CD14-positive monocyte (primary cell): Measurements from ENCODE around the gene RASSF4. TPM values are rescaled to one million over a fixed set of nuclear protein-coding genes. Genes with fewer than 3 reads are reported as not detected.

Source experiments
- DNase-seq, 3 donors: peaks; one replicate each; pipeline ENCODE4 v3.0.0-alpha.2; 2011 to 2022
- H2AFZ ChIP-seq: 2 replicates; pipeline ENCODE4 v1.6.0; 2012; ENCODE audit warnings: mild to moderate bottlenecking, low read depth, low read length, inconsistent platforms; ENCODE audit not compliant: insufficient read depth, poor library complexity, severe bottlenecking
- H3K27ac ChIP-seq, 2 donors: 1 replicate in 1 of 2; 2 replicates in 1 of 2; pipeline ENCODE4 v1.5.1; 2012 to 2013; ENCODE audit warnings: low read length in 2 of 2, control low read depth in 1 of 2, inconsistent platforms in 1 of 2, low read depth in 1 of 2, mild to moderate bottlenecking in 1 of 2
- H3K27me3 ChIP-seq, 2 donors: one replicate each; pipeline versions ENCODE4 v1.6.0 to v1.6.1; 2011 to 2013; ENCODE audit warnings: low read length in 2 of 2; ENCODE audit not compliant: control insufficient read depth in 2 of 2, insufficient read depth in 2 of 2
- H3K36me3 ChIP-seq, 2 donors: replicated peaks in 1 of 2; 1 replicate in 1 of 2; 2 replicates in 1 of 2; pipeline versions ENCODE4 v1.5.1 to v1.6.1; 2012 to 2013; ENCODE audit warnings: low read length in 2 of 2, control low read depth in 1 of 2, inconsistent platforms in 1 of 2, mild to moderate bottlenecking in 1 of 2; ENCODE audit not compliant: insufficient read depth in 2 of 2, control insufficient read depth in 1 of 2
- H3K4me1 ChIP-seq, 2 donors: 1 replicate in 1 of 2; 2 replicates in 1 of 2; pipeline versions ENCODE4 v1.5.1 to v1.6.1; 2012 to 2013; ENCODE audit warnings: low read length in 2 of 2, control low read depth in 1 of 2, inconsistent platforms in 1 of 2, mild to moderate bottlenecking in 1 of 2, moderate library complexity in 1 of 2; ENCODE audit not compliant: insufficient read depth in 2 of 2, control insufficient read depth in 1 of 2
- H3K4me2 ChIP-seq: replicated peaks from 2 replicates; pipeline ENCODE3; 2012; ENCODE audit warnings: low read length, moderate library complexity, mild to moderate bottlenecking; ENCODE audit not compliant: poor library complexity, severe bottlenecking; ENCODE audit errors: extremely low read depth
- H3K4me3 ChIP-seq, 3 experiments: fragments of 200-600 bp in 1 of 3; sonication (generic) in 1 of 3; replicated peaks in 1 of 3; 1 replicate in 2 of 3; 2 replicates in 1 of 3; pipeline ENCODE4 v1.5.1; 2011 to 2013; ENCODE audit warnings: low read length in 3 of 3, mild to moderate bottlenecking in 3 of 3, control low read depth in 2 of 3, low read depth in 2 of 3, inconsistent platforms in 1 of 3, moderate library complexity in 1 of 3
- H3K79me2 ChIP-seq: 2 replicates; pipeline ENCODE4 v1.6.0; 2012; ENCODE audit warnings: mild to moderate bottlenecking, control low read depth, inconsistent platforms, low read length, moderate library complexity; ENCODE audit not compliant: insufficient read depth
- H3K9ac ChIP-seq: 2 replicates; pipeline ENCODE4 v1.6.0; 2017; ENCODE audit warnings: low read length, mild to moderate bottlenecking; ENCODE audit not compliant: insufficient read depth, poor library complexity, severe bottlenecking
- H3K9me3 ChIP-seq, 2 donors: replicated peaks in 1 of 2; 1 replicate in 1 of 2; 2 replicates in 1 of 2; pipeline versions ENCODE4 v1.5.1 to v1.6.1; 2012 to 2013; ENCODE audit warnings: low read length in 2 of 2, control low read depth in 1 of 2; ENCODE audit not compliant: control insufficient read depth in 1 of 2, insufficient read depth in 1 of 2
- H4K20me1 ChIP-seq: 2 replicates; pipeline ENCODE4 v1.6.0; 2012; ENCODE audit warnings: mild to moderate bottlenecking, low read length, control low read depth, moderate library complexity; ENCODE audit not compliant: insufficient read depth
- H3K27ac Mint-ChIP-seq, 7 donors: one replicate each; pipeline ENCODE4 v1.8.0; 2020; ENCODE audit warnings: mild to moderate bottlenecking in 7 of 7, mixed read lengths in 7 of 7, moderate library complexity in 6 of 7, inconsistent platforms in 2 of 7
- H3K27me3 Mint-ChIP-seq, 3 donors: one replicate each; pipeline ENCODE4 v1.8.0; 2021 to 2022; ENCODE audit warnings: low read depth in 3 of 3, mild to moderate bottlenecking in 3 of 3, mixed read lengths in 3 of 3, moderate library complexity in 3 of 3, inconsistent platforms in 1 of 3
- H3K36me3 Mint-ChIP-seq, 2 donors: one replicate each; pipeline ENCODE4 v1.8.0; 2020; ENCODE audit warnings: mixed read lengths in 2 of 2, inconsistent platforms in 1 of 2, mild to moderate bottlenecking in 1 of 2
- H3K4me1 Mint-ChIP-seq: one replicate; pipeline ENCODE4 v1.8.0; 2020; ENCODE audit warnings: mild to moderate bottlenecking, mixed read lengths
- H3K4me3 Mint-ChIP-seq, 2 donors: one replicate each; pipeline ENCODE4 v1.8.0; 2020; ENCODE audit warnings: mild to moderate bottlenecking in 2 of 2, mixed read lengths in 2 of 2, moderate library complexity in 1 of 2
- H3K9me3 Mint-ChIP-seq, 7 donors: one replicate each; pipeline ENCODE4 v1.8.0; 2020 to 2022; ENCODE audit warnings: mixed read lengths in 7 of 7, mild to moderate bottlenecking in 6 of 7, moderate library complexity in 6 of 7, inconsistent platforms in 2 of 7
- CTCF ChIP-seq: fragments of 200-600 bp; IDR thresholded peaks from one replicate; pipeline ENCODE4 v1.8.0; 2022; ENCODE audit warnings: antibody characterized with exemption, mild to moderate bottlenecking
- WGBS: methylation state at CpG from one replicate; pipeline ENCODE4 v1.1.5; 2013; ENCODE audit warnings: missing lambda C conversion rate; ENCODE audit not compliant: insufficient coverage; 5-methylcytosine and 5-hydroxymethylcytosine counted together
- intact Hi-C, 2 donors: fragments of 100-400 bp; cut with micrococcal nuclease; formaldehyde crosslinking; loops; one replicate each; pipeline versions ENCODE4 v1.15.0 to v1.15.1; 2023
- polyA plus RNA-seq, 3 donors: library from polyadenylated mRNA; depleted of rRNA in 1 of 3; unstranded in 2 of 3; stranded (reverse) in 1 of 3; fragments of 300-500 nt in 2 of 3; fragments of >200 nt in 1 of 3; fragmentation: Illumina TruSeq in 2 of 3; gene quantifications; 1 replicate in 2 of 3; 2 replicates in 1 of 3; pipeline ENCODE4 v1.2.3, GENCODE V29; 2012 to 2021

RASSF4 gene
- polyA plus RNA-seq, 3 donors: 117 to 290 (median 120) TPM

- peak in 2 of 3 donors; percentile 42 to 46 for DNase-seq
- H3K9me3 ChIP-seq: no peaks in the 10 kb centered on the region
- peak overlapping the region; percentile 18 to 69 for H3K27ac ChIP-seq
- TF ChIP-seq CTCF: no peak
- no peaks in the 10 kb centered on the region for H3K27me3 ChIP-seq
- peaks cover 79% of the 10 kb centered on the region for H3K4me1 Mint-ChIP-seq
- H3K4me2 ChIP-seq: peak overlapping the region; percentile 42
- H3K36me3 ChIP-seq: no peaks in the 10 kb centered on the region
- peak overlapping the region; percentile 25 to 88 (median 82) for H3K27ac Mint-ChIP-seq
- H3K9me3 Mint-ChIP-seq: peaks cover 0 to 6% (median 0%) of the 10 kb centered on the region in 7 donors
- peak overlapping the region; percentile 31 for H2AFZ ChIP-seq
- 0% methylated on average over 2 of the region's 3 CpGs for WGBS
- H3K79me2 ChIP-seq: peaks cover 13% of the 10 kb centered on the region
- no peak overlapping the region for H3K9ac ChIP-seq
- no peaks in the 10 kb centered on the region for H4K20me1 ChIP-seq
- peaks cover 77 to 85% of the 10 kb centered on the region in 2 donors for H3K4me1 ChIP-seq
- intact Hi-C loops: no loop called here
- peak overlapping the region; percentile 45 to 48 for H3K4me3 Mint-ChIP-seq
- peak overlapping the region in 1 of 3 experiments; percentile 29 for H3K4me3 ChIP-seq
- no peaks in the 10 kb centered on the region for H3K36me3 Mint-ChIP-seq
- peaks cover 0 to 9% (median 0%) of the 10 kb centered on the region in 3 donors for H3K27me3 Mint-ChIP-seq
Observed at GRCh38 chr10:44935966-44936295, 23.7 kb upstream of the RASSF4 start.

- no peaks in the 10 kb centered on the region for H4K20me1 ChIP-seq
- peak overlapping the region; percentile 31 for H2AFZ ChIP-seq
- Mint-ChIP-seq H3K4me3 (peak overlapping the region in 1 of 2 donors; percentile 48), H3K9me3 (peaks cover 0 to 6% (median under 1%) of the 10 kb centered on the region in 7 donors), H3K27ac (peak overlapping the region in 6 of 7 donors; percentile 30 to 88 (median 80)), H3K4me1 (peaks cover 82% of the 10 kb centered on the region), H3K27me3 (peaks cover 0 to 9% (median 0%) of the 10 kb centered on the region in 3 donors), H3K36me3 (no peaks in the 10 kb centered on the region)
- WGBS: 67% methylated on average over 7 of the region's 7 CpGs
- H3K9me3 ChIP-seq: no peaks in the 10 kb centered on the region
- peaks cover 13% of the 10 kb centered on the region for H3K79me2 ChIP-seq
- intact Hi-C loops: no loop called here
- H3K36me3 ChIP-seq: no peaks in the 10 kb centered on the region
- no peak for TF ChIP-seq CTCF
- H3K27ac ChIP-seq: peak overlapping the region; percentile 18 to 69
- H3K4me1 ChIP-seq: peaks cover 77 to 85% of the 10 kb centered on the region in 2 donors
- no peak overlapping the region for H3K9ac ChIP-seq
- H3K4me2 ChIP-seq: peak overlapping the region; percentile 42
- H3K4me3 ChIP-seq: peak overlapping the region in 1 of 3 experiments; percentile 29
- DNase-seq: no peak
- no peaks in the 10 kb centered on the region for H3K27me3 ChIP-seq
Observed at GRCh38 chr10:44936314-44936975, 23.2 kb upstream of the RASSF4 start.
